T-cell (primary cell): ENCODE results near the gene PTMS. TPM values are rescaled to one million over a fixed set of nuclear protein-coding genes. Genes with fewer than 3 reads are reported as not detected.

ENCODE experiments used
- ATAC-seq, 4 experiments: fragments of 200-7000 bp in 3 of 4; fragments of 150-1000 bp in 1 of 4; cut with Tn5 transposase; replicated peaks in 1 of 4; 1 replicate in 3 of 4; 2 replicates in 1 of 4; pipeline ENCODE4 v1.10.0; 2021; ENCODE audit warnings: moderate library complexity in 3 of 4, mild to moderate bottlenecking in 2 of 4, moderate number of reproducible peaks in 1 of 4
- CTCF ChIA-PET, 2 donors: fragments of 300-600 bp; sonication (Branson Sonifier 250); formaldehyde crosslinking; loops; one replicate each; lab custom pipeline; 2022; ENCODE audit warnings: antibody characterized with exemption in 2 of 2; lab: Charles Lee
- POLR2A ChIA-PET, 2 donors: fragments of 300-600 bp; sonication (Branson Sonifier 250); formaldehyde crosslinking; loops; one replicate each; lab custom pipeline; 2022; ENCODE audit warnings: antibody characterized with exemption in 2 of 2; lab: Charles Lee
- DNase-seq, 35 experiments: peaks; one replicate each; pipeline versions ENCODE4 v3.0.0 to v3.0.0-alpha.2; 2013 to 2023
- H3K27ac ChIP-seq: one replicate; pipeline ENCODE4 v1.5.1; 2013; ENCODE audit warnings: low read length
- H3K27me3 ChIP-seq, 2 experiments: replicated peaks in 1 of 2; 1 replicate in 1 of 2; 2 replicates in 1 of 2; pipeline versions ENCODE4 v1.6.1 to v1.7.0; 2013; ENCODE audit warnings: low read length in 1 of 2, mixed read lengths in 1 of 2; ENCODE audit not compliant: control insufficient read depth in 2 of 2, insufficient read depth in 2 of 2; ENCODE audit errors: extremely low read depth in 1 of 2
- H3K36me3 ChIP-seq, 2 donors: 1 replicate in 1 of 2; 2 replicates in 1 of 2; pipeline versions ENCODE4 v1.6.1 to v1.7.0; 2013; ENCODE audit warnings: low read length in 1 of 2; ENCODE audit not compliant: control insufficient read depth in 2 of 2, insufficient read depth in 1 of 2; ENCODE audit errors: extremely low read depth in 1 of 2
- H3K4me1 ChIP-seq, 2 experiments: 1 replicate in 1 of 2; 2 replicates in 1 of 2; pipeline versions ENCODE4 v1.6.1 to v1.7.0; 2013; ENCODE audit warnings: low read length in 2 of 2, mixed read lengths in 1 of 2; ENCODE audit not compliant: insufficient read depth in 2 of 2, control insufficient read depth in 1 of 2; ENCODE audit errors: extremely low read depth in 1 of 2
- H3K4me3 ChIP-seq, 2 donors: 1 replicate in 1 of 2; 2 replicates in 1 of 2; pipeline versions ENCODE4 v1.5.1 to v1.7.0; 2013; ENCODE audit warnings: mild to moderate bottlenecking in 2 of 2, low read length in 1 of 2, moderate library complexity in 1 of 2; ENCODE audit not compliant: control insufficient read depth in 1 of 2; ENCODE audit errors: extremely low read depth in 1 of 2
- H3K9me3 ChIP-seq: 2 replicates; pipeline ENCODE4 v1.7.0; 2013
- H3K27ac Mint-ChIP-seq, 2 donors: one replicate each; pipeline ENCODE4 v1.8.0; 2020 to 2021; ENCODE audit warnings: mild to moderate bottlenecking in 2 of 2, mixed read lengths in 2 of 2
- H3K27me3 Mint-ChIP-seq, 2 donors: one replicate each; pipeline ENCODE4 v1.8.0; 2021 to 2022; ENCODE audit warnings: mixed read lengths in 2 of 2
- H3K36me3 Mint-ChIP-seq: one replicate; pipeline ENCODE4 v1.8.0; 2021; ENCODE audit warnings: mixed read lengths
- H3K4me1 Mint-ChIP-seq, 3 donors: one replicate each; pipeline ENCODE4 v1.8.0; 2020 to 2022; ENCODE audit warnings: mixed read lengths in 3 of 3, mild to moderate bottlenecking in 1 of 3
- H3K4me3 Mint-ChIP-seq, 3 donors: one replicate each; pipeline ENCODE4 v1.8.0; 2020 to 2022; ENCODE audit warnings: mild to moderate bottlenecking in 3 of 3, mixed read lengths in 3 of 3, moderate library complexity in 3 of 3
- H3K9me3 Mint-ChIP-seq, 3 donors: one replicate each; pipeline ENCODE4 v1.8.0; 2020 to 2022; ENCODE audit warnings: mixed read lengths in 3 of 3
- WGBS: methylation state at CpG from one replicate; pipeline ENCODE4 v1.1.5; 2013; ENCODE audit warnings: missing lambda C conversion rate; ENCODE audit not compliant: insufficient coverage; 5-methylcytosine and 5-hydroxymethylcytosine counted together
- total RNA-seq, 35 experiments: library from RNA in 6 of 35; stranded (reverse) in 6 of 35; fragments of 120-200 nt in 1 of 35; gene quantifications; one replicate each; pipeline versions ENCODE4 v1.2.1 to v1.2.4 and lab custom pipeline; 2013 to 2026

PTMS gene
- total RNA-seq, 5 donors from 2014 or later (not counting 1 experiment from before 2014, with no cell fraction given): 6.5 to 15.9 (median 10.6) TPM

GRCh38 chr12:6772331-6772695 is 6.2 kb downstream of the PTMS start, which contains the start of gene LAG3:
LAG3 (plus strand) TSS chr12:6772520; CDS start chr12:6772853, 333 bp downstream.
- Mint-ChIP-seq H3K4me1 (peaks cover 42 to 68% (median 50%) of the 10 kb centered on the region in 3 donors), H3K27ac (peak within 1 kb of the TSS; percentile 69 to 87), H3K27me3 (peaks cover 30 to 51% of the 10 kb centered on the region in 2 donors), H3K9me3 (no peaks in the 10 kb centered on the region), H3K4me3 (peak within 1 kb of the TSS; percentile 67 to 79 (median 73)), H3K36me3 (no peaks in the 10 kb centered on the region)
- CTCF ChIA-PET: interaction anchor here in 1 of 2 donors (0.6 kb wide), 4 partner anchors 9 to 351 kb away, joined by 3 to 6 read pairs (median 5); no protein-coding TSS in a partner anchor
- H3K9me3 ChIP-seq: no peaks in the 10 kb centered on the region
- peak within 1 kb of the TSS in 1 of 2 donors; percentile 54 for H3K4me3 ChIP-seq
- peaks cover 0 to 68% of the 10 kb centered on the region in 2 experiments for H3K27me3 ChIP-seq
- POLR2A ChIA-PET: interaction anchor here in 1 of 2 donors (0.6 kb wide), 1 partner anchor 84 kb away, joined by 8 read pairs; no protein-coding TSS in a partner anchor
- H3K4me1 ChIP-seq: peaks cover 9 to 73% of the 10 kb centered on the region in 2 experiments
- peak within 1 kb of the TSS; percentile 61 for H3K27ac ChIP-seq
- no peaks in the 10 kb centered on the region for H3K36me3 ChIP-seq
- ATAC-seq (peak; percentile 20 to 33 (median 24)), DNase-seq (peak in 1 of 35 experiments; percentile 51)
- WGBS: 16% methylated on average over 6 of the region's 15 CpGs

- 44% methylated on average over 16 of the region's 21 CpGs for WGBS
- Mint-ChIP-seq H3K27me3 (peaks cover 23 to 46% of the 10 kb centered on the region in 2 donors), H3K27ac (peak overlapping the region; percentile 46 to 84), H3K4me1 (peaks cover 38 to 62% (median 44%) of the 10 kb centered on the region in 3 donors), H3K36me3 (no peaks in the 10 kb centered on the region), H3K4me3 (peak overlapping the region; percentile 67 to 79 (median 73)), H3K9me3 (no peaks in the 10 kb centered on the region)
- ChIA-PET POLR2A (no interaction called here), CTCF (no interaction called here)
- Histone ChIP-seq H3K36me3 (no peaks in the 10 kb centered on the region), H3K9me3 (no peaks in the 10 kb centered on the region), H3K4me3 (peak overlapping the region in 1 of 2 donors; percentile 54), H3K27ac (peak overlapping the region; percentile 61), H3K27me3 (peaks cover 0 to 68% of the 10 kb centered on the region in 2 experiments), H3K4me1 (peaks cover 9 to 69% of the 10 kb centered on the region in 2 experiments)
- DNase-seq (no peak), ATAC-seq (no peak)
Observed at GRCh38 chr12:6772726-6773589, 6.8 kb downstream of the PTMS start.

- POLR2A ChIA-PET: interaction anchor here in 1 of 2 donors (0.5 kb wide), 1 partner anchor 25 kb away, joined by 4 read pairs; no protein-coding TSS in a partner anchor
- ATAC-seq (peak; percentile 16 to 41 (median 36)), DNase-seq (peak in 1 of 35 experiments; percentile 40)
- WGBS: 8% methylated on average over 41 of the region's 60 CpGs
- Histone ChIP-seq H3K36me3 (no peaks in the 10 kb centered on the region), H3K27ac (peak overlapping the region; percentile 85), H3K4me1 (peaks cover 9 to 70% of the 10 kb centered on the region in 2 experiments), H3K9me3 (no peaks in the 10 kb centered on the region), H3K4me3 (peak overlapping the region in 1 of 2 donors; percentile 54), H3K27me3 (peaks cover 0 to 61% of the 10 kb centered on the region in 2 experiments)
- Mint-ChIP-seq H3K36me3 (no peaks in the 10 kb centered on the region), H3K4me1 (peaks cover 46 to 62% (median 50%) of the 10 kb centered on the region in 3 donors), H3K9me3 (no peaks in the 10 kb centered on the region), H3K27ac (peak overlapping the region; percentile 90), H3K27me3 (peaks cover 15 to 44% of the 10 kb centered on the region in 2 donors), H3K4me3 (peak overlapping the region; percentile 76 to 79 (median 76))
- CTCF ChIA-PET: interaction anchor here (0.9 to 1.4 kb wide), 5 partner anchors 16 to 77 kb away, joined by 3 to 6 read pairs (median 5); partner anchors contain the start of genes CDCA3 (in 1 of the 2), COPS7A (in 1 of the 2) and MLF2 (in 1 of the 2)
Observed at GRCh38 chr12:6773590-6774351, 7.6 kb downstream of the PTMS start.

- DNase-seq (peak in 27 of 35 experiments; percentile 27 to 75 (median 47)), ATAC-seq (peak; percentile 24 to 55 (median 39))
- H3K4me3 Mint-ChIP-seq: peak overlapping the region; percentile 76 to 79 (median 76)
- Histone ChIP-seq H3K36me3 (no peaks in the 10 kb centered on the region), H3K27me3 (peaks cover 0 to 57% of the 10 kb centered on the region in 2 experiments), H3K9me3 (no peaks in the 10 kb centered on the region), H3K4me1 (peaks cover 11 to 76% of the 10 kb centered on the region in 2 experiments), H3K27ac (peak overlapping the region; percentile 85), H3K4me3 (peak overlapping the region in 1 of 2 donors; percentile 51)
- peaks cover 53 to 66% (median 58%) of the 10 kb centered on the region in 3 donors for H3K4me1 Mint-ChIP-seq
- 48% methylated on average over 15 of the region's 15 CpGs for WGBS
- no peaks in the 10 kb centered on the region for H3K9me3 Mint-ChIP-seq
- H3K27me3 Mint-ChIP-seq: peaks cover 12 to 43% of the 10 kb centered on the region in 2 donors
- peak overlapping the region; percentile 90 for H3K27ac Mint-ChIP-seq
- POLR2A ChIA-PET: interaction anchor here in 1 of 2 donors (0.5 kb wide), 1 partner anchor 25 kb away, joined by 4 read pairs; no protein-coding TSS in a partner anchor
- no peaks in the 10 kb centered on the region for H3K36me3 Mint-ChIP-seq
- CTCF ChIA-PET: interaction anchor here (0.6 to 1.7 kb wide), 9 partner anchors 8 to 86 kb away, joined by 3 to 6 read pairs (median 5); partner anchors contain the start of genes MLF2 (in 2 of the 2), CDCA3 (in 1 of the 2), COPS7A (in 1 of the 2) and PTMS (in 1 of the 2)
Observed at GRCh38 chr12:6774499-6775062, 8.4 kb downstream of the PTMS start.

- ChIA-PET POLR2A (no interaction called here), CTCF (interaction anchor here in 1 of 2 donors (0.6 to 1.7 kb wide), 5 partner anchors 9 to 86 kb away, joined by 3 to 6 read pairs (median 6); partner anchors contain the start of genes COPS7A, MLF2, PTMS and ZNF384)
- Histone ChIP-seq H3K36me3 (no peaks in the 10 kb centered on the region), H3K4me1 (peaks cover 14 to 83% of the 10 kb centered on the region in 2 experiments), H3K4me3 (peak overlapping the region in 1 of 2 donors; percentile 51), H3K9me3 (no peaks in the 10 kb centered on the region), H3K27me3 (peaks cover 0 to 49% of the 10 kb centered on the region in 2 experiments), H3K27ac (peak overlapping the region; percentile 85)
- Mint-ChIP-seq H3K36me3 (no peaks in the 10 kb centered on the region), H3K27ac (peak overlapping the region; percentile 90), H3K9me3 (no peaks in the 10 kb centered on the region), H3K4me3 (peak overlapping the region; percentile 76 to 79 (median 76)), H3K4me1 (peaks cover 59 to 68% (median 62%) of the 10 kb centered on the region in 3 donors), H3K27me3 (peaks cover 12 to 40% of the 10 kb centered on the region in 2 donors)
- WGBS: 52% methylated on average over 6 of the region's 16 CpGs
- no peak for ATAC-seq
- peak in 1 of 35 experiments; percentile 42 for DNase-seq
Observed at GRCh38 chr12:6775185-6776174, 9.3 kb downstream of the PTMS start.
